Mesothelial cell of epicardium (in vitro differentiated cells): ENCODE data around the gene RNU1-3. TPM values are rescaled to one million over a fixed set of nuclear protein-coding genes. Genes with fewer than 3 reads are reported as not detected.
"Not testable (repeated sequence)": the region's sequence is repeated elsewhere in the genome, so short reads cannot be mapped to it uniquely, and the experiment has no call there.

Experiments used
- DNase-seq, 2 experiments: peaks; one replicate each; pipeline ENCODE4 v3.0.0; 2021; ENCODE audit warnings: low spot score in 2 of 2; ENCODE audit not compliant: unreplicated experiment in 2 of 2
- H3K27ac Mint-ChIP-seq: 2 replicates; pipeline ENCODE4 v1.8.0; 2021; ENCODE audit warnings: mixed read lengths
- H3K27me3 Mint-ChIP-seq: 2 replicates; pipeline ENCODE4 v1.8.0; 2021; ENCODE audit warnings: low read depth, mixed read lengths
- H3K36me3 Mint-ChIP-seq: 2 replicates; pipeline ENCODE4 v1.8.0; 2021; ENCODE audit warnings: mixed read lengths
- H3K4me1 Mint-ChIP-seq: 2 replicates; pipeline ENCODE4 v1.8.0; 2021; ENCODE audit warnings: mixed read lengths
- H3K4me3 Mint-ChIP-seq: 2 replicates; pipeline ENCODE4 v1.8.0; 2021; ENCODE audit warnings: mild to moderate bottlenecking, moderate library complexity, mixed read lengths
- H3K9me3 Mint-ChIP-seq: 2 replicates; pipeline ENCODE4 v1.8.0; 2021; ENCODE audit warnings: mixed read lengths
- total RNA-seq: library from RNA; stranded (reverse); gene quantifications from 3 replicates; pipeline ENCODE4 v1.2.1, GENCODE V29; 2021

RNU1-3 gene
- total RNA-seq: 3,774 to 3,945 TPM (median 3,937 TPM) in 3 replicates

DNA sequence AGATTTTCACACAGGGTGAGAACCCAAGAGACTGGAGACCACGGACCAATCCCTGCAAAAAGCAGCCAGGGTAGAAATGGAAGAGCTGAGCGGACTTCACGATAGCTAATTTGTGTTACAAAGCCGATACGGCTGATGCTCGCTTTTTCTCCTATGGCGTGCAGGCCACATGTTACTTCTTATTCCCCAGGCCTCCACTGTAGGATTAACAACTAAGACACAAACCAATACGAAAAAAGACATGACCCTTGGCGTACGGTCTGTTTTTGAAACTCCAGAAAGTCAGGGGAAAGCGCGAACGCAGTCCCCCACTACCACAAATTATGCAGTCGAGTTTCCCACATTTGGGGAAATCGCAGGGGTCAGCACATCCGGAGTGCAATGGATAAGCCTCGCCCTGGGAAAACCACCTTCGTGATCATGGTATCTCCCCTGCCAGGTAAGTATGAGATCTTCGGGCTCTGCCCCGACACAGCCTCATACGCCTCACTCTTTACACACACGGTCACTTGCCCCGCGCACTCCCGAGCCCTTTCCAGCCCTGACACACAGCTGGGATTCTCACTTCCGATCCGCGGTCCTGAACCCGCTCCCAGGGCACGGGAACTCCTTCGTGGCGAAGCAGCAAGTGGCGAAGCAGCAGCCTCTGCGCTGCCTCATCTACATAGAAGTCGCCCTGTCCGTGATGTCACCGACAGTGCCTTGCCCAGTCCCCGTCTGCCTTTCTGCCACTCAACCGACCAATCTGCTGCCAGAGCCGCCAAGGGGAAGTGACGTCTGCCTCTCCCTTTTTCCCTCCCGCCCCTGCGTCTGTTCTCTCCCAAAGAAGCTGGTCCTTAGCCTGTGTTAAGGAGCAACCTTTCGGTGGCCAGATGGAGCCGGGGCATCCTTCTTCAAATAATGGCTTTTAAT lies at the start of gene RNU1-3:
TSS of gene RNU1-3 (minus strand) at position 447 of the 912 bp plus-strand sequence.
- not testable (repeated sequence) for H3K9me3 Mint-ChIP-seq, DNase-seq, H3K4me3 Mint-ChIP-seq, H3K4me1 Mint-ChIP-seq, H3K27me3 Mint-ChIP-seq, H3K27ac Mint-ChIP-seq, H3K36me3 Mint-ChIP-seq

DNA sequence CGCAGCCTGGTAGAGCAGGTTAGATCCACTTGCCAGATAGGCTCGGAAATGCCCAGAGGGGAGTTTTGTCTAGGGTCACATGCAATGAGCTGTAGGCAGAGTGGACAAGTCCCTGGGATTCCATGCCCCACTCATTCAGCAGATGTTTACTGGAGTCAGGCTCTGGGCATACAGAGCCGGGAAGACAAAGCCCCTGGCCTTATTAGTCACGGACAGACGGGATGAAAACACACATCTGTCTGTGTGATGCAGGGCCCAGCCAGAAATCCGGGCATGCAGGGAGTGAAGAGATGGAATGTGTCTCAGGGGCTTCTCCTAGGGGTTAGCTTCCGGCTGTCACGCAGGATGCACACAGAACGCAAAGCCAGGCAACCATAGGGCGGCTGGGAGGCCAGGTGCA lies 46.7 kb upstream of the RNU1-3 start:
- H3K4me3 Mint-ChIP-seq, H3K27ac Mint-ChIP-seq, H3K4me1 Mint-ChIP-seq, H3K36me3 Mint-ChIP-seq, H3K27me3 Mint-ChIP-seq, DNase-seq, H3K9me3 Mint-ChIP-seq: not testable (repeated sequence)

DNA sequence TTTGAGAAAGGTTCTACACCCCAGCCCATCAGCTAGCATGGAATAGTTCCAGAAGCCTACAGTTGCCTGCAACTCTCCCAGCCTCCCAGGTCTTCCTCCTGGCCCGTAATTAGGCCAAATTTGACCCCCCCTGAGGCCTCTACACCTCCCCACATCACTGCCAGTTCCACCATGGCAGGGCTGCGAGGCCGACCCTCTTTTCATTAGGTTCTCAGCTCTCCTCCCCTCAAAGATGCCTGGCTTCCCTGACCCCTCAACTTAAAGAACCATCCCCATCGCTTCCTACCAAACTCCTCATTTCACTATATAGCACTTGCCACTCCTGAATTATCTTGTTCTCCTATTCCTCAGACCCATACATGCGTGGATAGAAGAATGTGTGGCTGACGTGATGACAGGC lies 46.2 kb upstream of the RNU1-3 start:
- not testable (repeated sequence) for H3K36me3 Mint-ChIP-seq, H3K27me3 Mint-ChIP-seq, H3K4me1 Mint-ChIP-seq, DNase-seq, H3K27ac Mint-ChIP-seq, H3K9me3 Mint-ChIP-seq, H3K4me3 Mint-ChIP-seq

DNA sequence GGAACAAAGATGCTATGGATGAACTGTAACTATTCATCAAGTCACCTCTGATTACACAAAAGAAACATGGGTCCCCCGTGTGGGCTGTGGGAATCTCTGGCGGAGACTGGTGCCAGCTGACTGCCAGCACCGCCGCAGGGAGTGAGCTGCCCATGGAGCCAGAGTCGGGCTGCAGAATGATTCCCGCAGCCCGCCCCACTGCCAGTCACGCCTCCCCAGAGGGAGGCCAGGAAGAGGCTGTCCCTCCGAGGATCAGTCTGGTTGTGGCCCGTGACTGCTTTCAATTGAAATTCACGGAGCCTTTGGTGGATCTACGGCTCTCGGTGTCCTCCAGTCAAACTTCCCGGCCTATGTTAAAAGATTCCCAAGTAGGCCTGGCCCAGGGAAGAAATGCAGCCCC lies 45.8 kb upstream of the RNU1-3 start:
- DNase-seq, H3K4me1 Mint-ChIP-seq, H3K9me3 Mint-ChIP-seq, H3K27ac Mint-ChIP-seq, H3K36me3 Mint-ChIP-seq, H3K27me3 Mint-ChIP-seq, H3K4me3 Mint-ChIP-seq: not testable (repeated sequence)

DNA sequence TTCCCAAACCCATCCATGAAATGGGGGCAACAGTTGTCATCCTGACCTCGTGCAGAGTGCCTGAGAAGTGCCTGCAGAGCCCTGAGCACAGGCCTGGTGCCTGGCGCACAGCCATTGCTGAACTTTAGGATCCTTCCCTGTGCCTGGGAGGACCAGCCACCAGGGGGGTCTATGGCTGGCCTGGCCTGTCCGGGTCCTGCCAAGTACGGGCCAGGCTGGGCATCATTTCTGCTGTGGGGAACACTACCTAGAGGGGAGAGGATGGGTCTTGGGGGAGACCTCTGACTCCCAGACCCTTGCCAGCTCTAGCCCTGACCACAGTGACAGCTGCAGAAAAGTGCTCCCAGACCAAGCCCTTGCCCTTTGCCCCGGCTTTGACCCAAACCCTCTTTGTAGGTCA lies 45.4 kb upstream of the RNU1-3 start:
- H3K4me3 Mint-ChIP-seq, H3K27me3 Mint-ChIP-seq, H3K36me3 Mint-ChIP-seq, H3K4me1 Mint-ChIP-seq, H3K27ac Mint-ChIP-seq, DNase-seq, H3K9me3 Mint-ChIP-seq: not testable (repeated sequence)

DNA sequence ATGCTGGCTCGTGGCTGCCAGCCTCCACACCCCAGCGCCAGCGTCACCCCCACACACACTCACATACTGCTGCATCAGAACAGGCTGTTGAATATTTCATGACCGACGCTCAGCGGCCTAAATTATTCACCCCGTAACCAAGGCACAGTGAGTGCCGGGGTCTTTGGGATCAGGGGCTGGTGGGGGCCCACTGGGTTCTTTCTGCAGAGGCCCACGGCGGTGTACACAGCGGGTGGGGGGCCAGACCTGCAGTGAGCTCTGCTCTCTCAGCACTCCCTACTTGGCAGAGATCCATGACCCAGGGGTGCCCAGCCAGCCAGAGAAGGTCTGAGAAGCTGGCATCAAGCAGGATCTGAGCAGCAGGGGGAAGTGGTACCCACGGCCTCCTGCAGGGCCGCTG lies 43.9 kb upstream of the RNU1-3 start:
- not testable (repeated sequence) for H3K4me3 Mint-ChIP-seq, H3K9me3 Mint-ChIP-seq

DNA sequence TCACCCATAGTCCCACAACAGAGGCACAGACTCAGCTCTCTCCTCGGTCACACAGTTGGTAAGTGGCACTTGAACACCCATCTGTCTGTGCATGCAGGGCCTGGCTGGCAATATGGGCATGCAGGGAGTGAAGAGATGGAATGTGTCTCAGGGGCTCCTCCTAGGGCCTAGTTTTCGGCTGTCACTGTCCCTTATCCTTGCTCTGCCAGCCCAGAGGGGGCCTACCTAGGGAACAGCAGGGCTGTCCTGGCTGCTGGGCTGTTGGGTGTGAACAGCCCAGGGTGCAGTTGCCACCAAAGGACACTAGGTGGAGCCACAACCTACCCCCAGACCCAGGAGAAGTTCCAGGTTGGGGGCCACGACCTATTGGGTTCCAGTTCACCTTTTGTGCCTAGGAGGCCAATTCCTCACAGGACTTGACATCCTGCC lies 42.9 kb upstream of the RNU1-3 start:
- H3K27me3 Mint-ChIP-seq, H3K27ac Mint-ChIP-seq, H3K36me3 Mint-ChIP-seq, H3K9me3 Mint-ChIP-seq, H3K4me3 Mint-ChIP-seq, DNase-seq, H3K4me1 Mint-ChIP-seq: not testable (repeated sequence)

More for the DNA sequence above, 43.9 kb upstream of the RNU1-3 start:
- H3K27ac Mint-ChIP-seq, H3K36me3 Mint-ChIP-seq, H3K27me3 Mint-ChIP-seq, DNase-seq, H3K4me1 Mint-ChIP-seq: not testable (repeated sequence)

DNA sequence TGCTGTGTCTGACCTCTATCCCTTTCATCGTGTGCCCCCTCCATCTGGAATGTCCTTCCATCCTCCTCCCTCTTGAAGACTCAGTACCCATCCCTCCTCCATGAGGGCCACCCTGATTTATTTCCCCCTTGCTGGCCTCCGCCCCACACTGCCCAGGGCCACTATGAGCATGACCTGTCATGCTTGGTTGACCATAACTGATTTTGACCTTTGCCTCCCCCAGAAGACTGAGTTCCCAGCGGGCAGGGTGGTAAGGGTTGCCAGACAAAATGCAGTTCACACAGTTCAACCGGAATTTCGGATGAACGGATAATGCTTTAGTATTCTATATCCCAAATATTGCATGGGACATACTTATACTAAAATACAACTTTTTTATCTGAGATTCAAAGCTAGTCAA lies 42.0 kb upstream of the RNU1-3 start:
- H3K27me3 Mint-ChIP-seq, DNase-seq, H3K27ac Mint-ChIP-seq, H3K9me3 Mint-ChIP-seq, H3K4me1 Mint-ChIP-seq, H3K4me3 Mint-ChIP-seq, H3K36me3 Mint-ChIP-seq: not testable (repeated sequence)

DNA sequence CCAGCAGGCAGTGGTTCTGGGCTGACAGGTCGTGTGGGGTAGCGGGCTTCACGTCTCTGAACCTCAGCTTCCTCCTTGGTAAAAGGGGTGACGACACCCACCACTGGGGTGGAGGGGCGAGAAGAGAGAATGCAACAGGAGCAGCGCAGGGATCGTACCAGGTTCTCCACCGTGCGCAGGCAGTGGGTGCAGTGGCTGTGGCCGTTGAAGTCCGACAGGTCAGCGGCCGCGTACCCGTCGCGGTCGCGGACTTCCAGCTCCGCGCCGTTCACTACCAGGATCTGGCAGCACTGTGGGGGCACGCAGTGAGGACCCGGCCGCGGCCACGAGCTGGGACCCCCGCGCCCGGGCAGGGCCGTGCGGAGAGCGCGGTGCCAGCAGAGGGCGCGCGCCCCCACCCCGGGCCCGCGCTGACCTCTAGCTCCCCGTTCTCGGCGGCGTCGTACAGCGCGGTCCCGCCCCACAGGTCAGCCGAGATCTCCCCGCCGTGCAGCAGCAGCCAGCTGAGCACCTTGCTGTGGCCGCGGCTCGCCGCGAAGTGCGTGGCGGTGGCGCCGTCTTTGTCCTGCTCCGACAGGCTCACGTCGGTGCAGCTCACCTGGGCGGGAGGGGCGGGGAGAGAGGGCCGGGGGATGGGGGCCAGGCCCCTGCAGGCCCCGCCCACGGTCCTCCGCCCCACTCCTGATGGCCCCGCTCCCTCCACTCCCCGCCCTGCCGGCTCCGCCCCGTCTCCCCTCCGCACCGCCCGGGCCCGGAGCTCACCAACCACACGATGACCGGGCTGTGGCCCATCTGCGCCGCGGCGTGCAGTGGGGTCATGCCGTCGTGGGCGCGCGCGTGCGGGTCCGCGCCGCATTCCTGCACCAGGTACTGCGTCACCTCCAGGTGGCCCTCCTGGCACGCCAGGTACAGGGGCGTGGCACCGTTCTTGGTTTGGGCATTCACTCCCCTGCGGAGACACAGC lies 40.7 kb upstream of the RNU1-3 start:
- not testable (repeated sequence) for H3K4me1 Mint-ChIP-seq, H3K4me3 Mint-ChIP-seq, H3K27ac Mint-ChIP-seq, H3K9me3 Mint-ChIP-seq, H3K27me3 Mint-ChIP-seq, H3K36me3 Mint-ChIP-seq
- peak in 1 of 2 experiments; percentile 38 for DNase-seq

DNA sequence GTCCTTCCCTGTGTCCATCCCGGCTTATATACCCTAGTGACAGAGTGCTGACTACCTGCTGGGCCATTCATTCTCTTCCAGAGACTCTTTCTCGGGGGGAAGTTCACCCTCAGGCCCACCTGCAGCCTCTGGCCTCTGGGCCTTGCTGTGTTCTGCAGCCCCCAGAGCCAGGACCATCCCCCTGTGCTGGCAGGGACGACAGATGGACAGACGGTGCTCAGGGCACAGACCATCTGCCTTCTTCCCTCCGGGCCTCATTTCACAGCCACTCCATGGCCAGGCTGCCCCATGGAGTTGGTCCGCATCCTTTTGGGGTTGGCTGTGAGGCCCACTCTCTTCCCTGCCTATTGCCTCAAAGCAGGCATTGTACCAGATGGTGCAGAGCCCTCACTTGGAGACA lies 39.6 kb upstream of the RNU1-3 start:
- DNase-seq, H3K36me3 Mint-ChIP-seq, H3K4me3 Mint-ChIP-seq, H3K27ac Mint-ChIP-seq, H3K4me1 Mint-ChIP-seq, H3K27me3 Mint-ChIP-seq, H3K9me3 Mint-ChIP-seq: not testable (repeated sequence)

DNA sequence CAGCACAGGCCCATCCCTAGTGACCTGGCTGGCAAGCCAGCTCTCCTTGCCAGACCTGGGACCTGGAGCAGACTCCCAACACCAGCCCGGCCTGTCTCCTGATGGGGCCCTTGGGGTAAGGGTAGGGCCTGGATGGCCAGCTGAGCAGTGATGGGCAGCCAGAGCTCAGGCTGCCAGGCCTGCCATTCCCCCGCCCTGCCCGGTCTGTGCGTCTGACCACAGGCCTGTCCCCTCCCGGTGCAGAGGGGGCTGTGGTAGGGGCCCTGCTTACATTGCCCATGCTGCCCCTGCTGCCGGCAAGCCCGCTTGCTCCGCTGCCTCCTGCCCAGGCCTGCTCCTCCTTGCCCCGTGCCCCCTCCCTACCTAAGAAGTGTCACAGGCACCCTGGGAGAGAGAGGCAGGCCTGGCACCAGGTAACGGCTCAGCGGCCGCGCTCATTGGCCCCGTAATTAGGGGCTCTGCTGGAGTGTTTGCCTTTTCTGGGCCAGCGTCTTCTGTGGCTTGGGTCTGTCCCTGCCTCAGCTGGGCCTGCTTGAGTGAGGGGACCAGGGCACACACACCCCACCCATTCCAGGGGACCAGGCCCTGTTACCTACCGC lies 37.9 kb upstream of the RNU1-3 start:
- not testable (repeated sequence) for DNase-seq, H3K36me3 Mint-ChIP-seq, H3K27ac Mint-ChIP-seq

DNA sequence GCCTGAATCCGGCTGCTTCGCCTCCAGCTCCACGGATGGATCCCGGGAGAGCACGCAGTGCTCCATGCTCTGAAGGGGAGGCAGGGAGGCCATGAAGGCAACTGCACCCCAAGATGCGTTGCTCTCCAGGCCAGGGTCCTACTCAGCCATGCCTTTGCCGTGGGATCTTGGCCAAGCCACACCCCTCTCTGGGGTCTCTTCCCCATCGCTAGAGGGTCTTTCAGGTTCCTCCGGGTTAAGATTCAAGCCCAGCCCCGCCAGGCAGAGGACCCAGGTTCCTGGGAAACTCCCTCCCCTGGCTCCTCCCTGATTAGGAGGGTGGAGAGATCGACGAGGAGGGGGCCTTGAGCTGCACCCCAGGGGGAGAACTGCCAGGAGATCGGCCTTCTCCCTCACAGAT lies 37.3 kb upstream of the RNU1-3 start:
- not testable (repeated sequence) for H3K9me3 Mint-ChIP-seq, H3K4me1 Mint-ChIP-seq, H3K27ac Mint-ChIP-seq, H3K4me3 Mint-ChIP-seq, DNase-seq, H3K27me3 Mint-ChIP-seq, H3K36me3 Mint-ChIP-seq

More for the DNA sequence above, 37.9 kb upstream of the RNU1-3 start:
- not testable (repeated sequence) for H3K9me3 Mint-ChIP-seq, H3K4me1 Mint-ChIP-seq, H3K27me3 Mint-ChIP-seq, H3K4me3 Mint-ChIP-seq

DNA sequence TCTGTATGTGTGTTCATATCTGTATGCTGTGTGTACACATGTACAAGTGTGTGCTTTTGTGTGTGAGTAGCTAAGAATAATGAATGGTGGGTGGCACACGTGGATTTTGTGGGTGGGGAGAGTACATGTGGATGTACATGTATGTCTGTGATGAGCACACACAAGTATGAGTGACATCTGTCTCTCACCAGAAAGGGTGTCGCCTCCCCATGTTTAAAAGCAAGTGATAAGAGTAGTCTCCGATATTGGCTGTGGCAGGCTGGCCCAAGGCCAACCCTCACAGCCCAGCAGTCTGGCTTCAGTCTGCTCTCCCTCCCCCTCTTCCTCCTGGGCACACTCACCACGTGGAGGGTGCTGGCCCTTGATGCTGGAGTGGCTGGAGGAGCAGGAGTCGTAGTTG lies 36.9 kb upstream of the RNU1-3 start:
- H3K9me3 Mint-ChIP-seq, H3K4me3 Mint-ChIP-seq, H3K36me3 Mint-ChIP-seq: not testable (repeated sequence)

DNA sequence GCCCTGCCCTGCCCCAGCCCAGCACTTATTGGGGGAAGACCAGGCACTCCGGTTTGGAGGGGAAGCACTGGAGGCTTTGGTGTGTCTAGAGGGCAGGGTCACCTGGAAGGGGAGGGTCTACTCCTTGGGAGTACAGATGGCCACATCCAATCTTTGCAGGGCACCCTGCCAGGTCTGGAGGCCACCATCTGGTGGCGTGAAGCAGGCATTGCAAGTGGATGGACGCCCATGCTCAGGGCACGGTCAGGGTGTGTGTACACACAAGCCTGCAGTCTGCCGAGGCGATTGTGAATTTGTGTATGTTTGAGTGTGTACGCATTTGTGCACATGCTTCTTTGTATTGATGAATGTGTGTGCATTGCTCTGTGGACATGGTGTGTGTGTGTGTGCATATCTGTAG lies 36.4 kb upstream of the RNU1-3 start:
- H3K27ac Mint-ChIP-seq, H3K4me3 Mint-ChIP-seq, H3K4me1 Mint-ChIP-seq, H3K36me3 Mint-ChIP-seq, H3K9me3 Mint-ChIP-seq, H3K27me3 Mint-ChIP-seq, DNase-seq: not testable (repeated sequence)

More for the DNA sequence above, 36.9 kb upstream of the RNU1-3 start:
- not testable (repeated sequence) for H3K4me1 Mint-ChIP-seq, DNase-seq, H3K27ac Mint-ChIP-seq, H3K27me3 Mint-ChIP-seq
